Neuronal stem cell (in vitro differentiated cells): ENCODE measurements around the gene C16orf78.
A peak's percentile ranks its signal among the peaks of the same experiment; 100 is the strongest.

Experiments used
- DNase-seq: peaks from one replicate; pipeline ENCODE4 v3.0.0-alpha.2; 2013; ENCODE audit warnings: low spot score
- H2AFZ ChIP-seq: one replicate; pipeline ENCODE4 v1.6.1; 2013; ENCODE audit warnings: mild to moderate bottlenecking, low read length, inconsistent platforms
- H2AK5ac ChIP-seq: 2 replicates; pipeline ENCODE4 v1.6.1; 2013; ENCODE audit warnings: low read depth, mild to moderate bottlenecking, inconsistent platforms, low read length, moderate library complexity, mixed read lengths
- H2BK120ac ChIP-seq: 2 replicates; pipeline ENCODE4 v1.6.1; 2013; ENCODE audit warnings: low read depth, mild to moderate bottlenecking, inconsistent platforms, low read length, moderate library complexity, mixed read lengths
- H2BK12ac ChIP-seq: one replicate; pipeline ENCODE4 v1.6.1; 2013; ENCODE audit warnings: low read length, inconsistent platforms
- H2BK15ac ChIP-seq: 2 replicates; pipeline ENCODE4 v1.6.1; 2013; ENCODE audit warnings: mild to moderate bottlenecking, low read length, inconsistent platforms, mixed read lengths
- H2BK5ac ChIP-seq: one replicate; pipeline ENCODE4 v1.6.1; 2013; ENCODE audit warnings: inconsistent platforms, mild to moderate bottlenecking, low read length, moderate library complexity
- H3K14ac ChIP-seq: one replicate; pipeline ENCODE4 v1.6.1; 2013; ENCODE audit warnings: low read length, inconsistent platforms
- H3K18ac ChIP-seq: 2 replicates; pipeline ENCODE4 v1.6.1; 2013; ENCODE audit warnings: low read length, inconsistent platforms
- H3K23ac ChIP-seq: 2 replicates; pipeline ENCODE4 v1.6.1; 2013; ENCODE audit warnings: low read depth, mild to moderate bottlenecking, mixed read lengths, low read length, inconsistent platforms; ENCODE audit not compliant: poor library complexity
- H3K27ac ChIP-seq: replicated peaks from 3 replicates; pipeline ENCODE4 v1.5.1; 2013; ENCODE audit warnings: low read length, inconsistent platforms
- H3K27me3 ChIP-seq, 3 experiments: 2 replicates each; pipeline ENCODE4 v1.6.1; 2013; ENCODE audit warnings: low read length in 3 of 3, mild to moderate bottlenecking in 2 of 3, inconsistent platforms in 1 of 3, low read depth in 1 of 3, mixed read lengths in 1 of 3, moderate library complexity in 1 of 3; ENCODE audit not compliant: control insufficient read depth in 3 of 3, insufficient read depth in 3 of 3
- H3K36me3 ChIP-seq, 2 donors: replicated peaks in 1 of 2; 2 replicates each; pipeline ENCODE4 v1.6.1; 2013; ENCODE audit warnings: low read length in 2 of 2; ENCODE audit not compliant: control insufficient read depth in 2 of 2, insufficient read depth in 2 of 2
- H3K4ac ChIP-seq: 2 replicates; pipeline ENCODE4 v1.6.1; 2013; ENCODE audit warnings: inconsistent platforms, mild to moderate bottlenecking, low read length, moderate library complexity
- H3K4me1 ChIP-seq, 2 donors: 1 replicate in 1 of 2; 2 replicates in 1 of 2; pipeline ENCODE4 v1.6.1; 2013; ENCODE audit warnings: low read length in 2 of 2, low read depth in 1 of 2; ENCODE audit not compliant: control insufficient read depth in 2 of 2, insufficient read depth in 1 of 2
- H3K4me2 ChIP-seq: one replicate; pipeline ENCODE4 v1.6.1; 2013; ENCODE audit warnings: mild to moderate bottlenecking, low read length, inconsistent platforms; ENCODE audit not compliant: insufficient read depth, poor library complexity, severe bottlenecking
- H3K4me3 ChIP-seq, 2 donors: 2 replicates each; pipeline ENCODE4 v1.5.1; 2013; ENCODE audit warnings: low read length in 2 of 2, mild to moderate bottlenecking in 2 of 2, inconsistent platforms in 1 of 2, moderate library complexity in 1 of 2
- H3K79me1 ChIP-seq: one replicate; pipeline ENCODE4 v1.6.1; 2013; ENCODE audit warnings: low read depth, mild to moderate bottlenecking, inconsistent platforms, low read length, moderate library complexity
- H3K9ac ChIP-seq: one replicate; pipeline ENCODE4 v1.6.1; 2013; ENCODE audit warnings: mild to moderate bottlenecking, low read depth, low read length, inconsistent platforms; ENCODE audit not compliant: poor library complexity
- H3K9me3 ChIP-seq, 2 donors: replicated peaks in 1 of 2; 2 replicates each; pipeline versions ENCODE3 to v1.6.1; 2013; ENCODE audit warnings: low read length in 2 of 2, mild to moderate bottlenecking in 2 of 2, inconsistent platforms in 1 of 2, low read depth in 1 of 2, mixed read lengths in 1 of 2, moderate library complexity in 1 of 2; ENCODE audit not compliant: control insufficient read depth in 2 of 2, insufficient read depth in 1 of 2
- H4K8ac ChIP-seq: one replicate; pipeline ENCODE4 v1.6.1; 2013; ENCODE audit warnings: low read depth, mild to moderate bottlenecking, inconsistent platforms, low read length, moderate library complexity
- H4K91ac ChIP-seq: one replicate; pipeline ENCODE4 v1.6.1; 2013; ENCODE audit warnings: low read length, low read depth, mild to moderate bottlenecking, inconsistent platforms; ENCODE audit not compliant: poor library complexity
- WGBS, 2 donors: extraction: QIAGEN DNeasy Blood & Tissue Kit; methylation state at CpG; one replicate each; pipeline ENCODE4 v1.1.7; 2013; ENCODE audit warnings: missing lambda C conversion rate in 2 of 2, mixed read lengths in 1 of 2; ENCODE audit not compliant: insufficient read length in 2 of 2, insufficient replicate concordance in 1 of 2; ENCODE audit errors: extremely low coverage in 2 of 2; 5-methylcytosine and 5-hydroxymethylcytosine counted together

C16orf78 gene

DNA sequence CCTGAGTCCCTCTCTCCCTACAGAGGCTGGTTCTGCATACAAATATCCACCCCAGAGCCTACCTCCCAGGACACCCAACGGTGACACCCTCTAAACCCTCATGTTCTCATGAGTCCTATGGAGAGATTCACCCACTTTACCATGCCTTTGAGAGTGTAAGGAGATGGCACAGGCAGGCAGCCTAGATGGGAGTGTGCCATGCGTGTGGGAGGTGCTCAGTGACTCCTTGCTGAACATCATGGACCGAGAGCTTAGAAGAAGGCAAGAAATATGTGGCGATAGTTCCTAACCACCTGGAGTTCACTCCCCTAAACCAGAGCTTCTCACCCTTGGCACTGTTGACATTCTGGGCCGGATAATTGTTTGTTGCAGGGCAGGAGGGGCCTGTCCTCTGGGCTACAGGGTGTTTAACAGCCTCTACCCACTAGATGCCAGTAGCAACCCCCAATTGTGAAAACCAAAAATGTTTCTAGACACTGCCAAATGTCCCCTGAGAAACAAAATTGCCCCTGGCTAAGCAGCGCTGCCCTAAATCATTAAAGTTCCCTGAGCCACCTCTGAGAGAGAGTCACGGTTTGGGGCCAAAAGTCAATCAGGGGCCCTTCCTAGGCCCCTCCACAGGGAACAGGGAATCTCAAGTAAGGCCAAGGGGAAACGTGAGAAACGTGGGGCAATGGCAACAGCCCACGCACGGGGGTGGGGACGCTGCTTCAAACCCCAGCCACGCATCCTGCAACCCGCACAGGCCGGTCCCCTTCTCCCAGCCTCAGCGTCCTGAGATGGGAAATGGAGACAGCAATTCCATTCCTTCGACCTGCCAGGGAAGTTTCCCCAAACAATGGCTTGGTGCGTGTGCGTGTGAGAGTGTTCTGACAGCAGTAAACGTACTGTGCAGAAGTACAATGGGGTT lies 66.8 kb downstream of the C16orf78 start:
- Histone ChIP-seq H2BK5ac (no peak overlapping the region), H3K36me3 (no peaks in the 10 kb centered on the region), H4K8ac (no peak overlapping the region), H3K4me2 (no peak overlapping the region), H3K18ac (peak overlapping the region; percentile 53), H3K79me1 (no peaks in the 10 kb centered on the region), H3K27me3 (peaks cover 0 to 45% (median 2%) of the 10 kb centered on the region in 3 experiments), H2AK5ac (peak overlapping the region; percentile 12), H2BK12ac (peak overlapping the region; percentile 33), H4K91ac (no peak overlapping the region), H3K9me3 (peaks cover 0 to 2% of the 10 kb centered on the region in 2 donors), H2AFZ (peak overlapping the region; percentile 5), H2BK15ac (no peak overlapping the region), H3K27ac (no peak overlapping the region), H3K4ac (no peak overlapping the region), H3K4me1 (peaks cover 16 to 37% of the 10 kb centered on the region in 2 donors), H3K9ac (no peak overlapping the region), H2BK120ac (no peak overlapping the region), H3K14ac (no peak overlapping the region), H3K4me3 (no peak overlapping the region), H3K23ac (no peak overlapping the region)
- no CpG with 5 or more reads among the region's 20 CpGs for WGBS, 2 donors
- DNase-seq, result no peak

DNA sequence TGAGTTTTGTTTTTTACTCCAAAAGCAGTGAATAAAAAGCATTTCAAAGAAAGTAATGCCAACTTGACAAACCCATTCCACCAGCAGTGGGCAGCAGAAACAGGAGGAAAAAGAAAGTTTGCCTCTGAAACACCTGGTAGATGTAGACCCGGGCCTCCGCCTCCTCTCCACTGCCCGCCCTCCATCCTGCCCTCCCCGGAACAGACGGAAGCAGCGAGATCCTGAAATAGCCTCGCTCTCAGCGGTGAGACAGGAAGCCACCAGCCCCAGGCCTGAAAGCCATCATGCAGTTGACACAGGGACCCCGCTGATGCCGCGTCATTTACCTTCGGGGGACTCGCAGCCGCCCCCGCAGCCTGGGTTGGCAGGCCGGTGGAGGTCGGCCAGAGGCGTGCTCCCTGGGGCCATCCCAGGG lies 67.8 kb downstream of the C16orf78 start:
- Histone ChIP-seq H3K9ac (no peak overlapping the region), H4K8ac (peak overlapping the region; percentile 57), H3K4me3 (no peak overlapping the region), H3K27ac (no peak overlapping the region), H2AK5ac (no peak overlapping the region), H3K4ac (no peak overlapping the region), H3K27me3 (peaks cover 0 to 43% (median 2%) of the 10 kb centered on the region in 3 experiments), H2BK120ac (no peak overlapping the region), H2BK15ac (peak overlapping the region; percentile 12), H2BK12ac (no peak overlapping the region), H3K4me2 (no peak overlapping the region), H2BK5ac (no peak overlapping the region), H3K18ac (peak overlapping the region; percentile 49), H3K14ac (no peak overlapping the region), H3K9me3 (peaks cover 0 to 2% of the 10 kb centered on the region in 2 donors), H3K79me1 (no peaks in the 10 kb centered on the region), H3K4me1 (peaks cover 16 to 37% of the 10 kb centered on the region in 2 donors), H3K36me3 (no peaks in the 10 kb centered on the region), H3K23ac (no peak overlapping the region), H2AFZ (peak overlapping the region; percentile 74), H4K91ac (no peak overlapping the region)
- DNase-seq, result no peak
- no CpG with 5 or more reads among the region's 18 CpGs for WGBS, 2 donors

DNA sequence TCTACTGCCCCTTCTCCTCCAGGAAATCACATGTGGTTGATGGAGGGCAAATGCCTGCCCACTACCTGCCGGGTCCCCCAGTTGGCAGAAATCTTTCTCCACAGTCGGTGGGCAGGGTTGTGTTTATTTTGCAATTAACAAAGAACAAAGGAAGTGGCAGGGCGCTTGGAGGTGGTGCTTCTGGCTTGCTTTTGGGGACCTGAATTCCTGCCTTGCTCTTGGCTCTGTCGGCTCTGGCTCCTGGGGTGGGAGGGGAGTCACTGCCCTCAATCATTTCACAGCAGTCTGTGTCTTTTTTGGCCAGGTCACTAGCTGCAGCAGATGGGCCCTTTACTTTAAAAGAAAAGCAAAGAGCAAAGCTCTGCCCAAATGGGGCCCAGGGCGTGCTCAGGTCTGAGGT lies 69.2 kb downstream of the C16orf78 start:
- H3K9ac ChIP-seq, result no peak overlapping the region
- no peaks in the 10 kb centered on the region for H3K36me3 ChIP-seq
- no peak overlapping the region for H2AFZ ChIP-seq
- H3K4ac ChIP-seq, result no peak overlapping the region
- no peak overlapping the region for H3K14ac ChIP-seq
- no peak overlapping the region for H2BK120ac ChIP-seq
- no peak overlapping the region for H4K8ac ChIP-seq
- peaks cover 0 to 37% (median 2%) of the 10 kb centered on the region in 3 experiments for H3K27me3 ChIP-seq
- H3K4me3 ChIP-seq, result no peak overlapping the region
- H3K23ac ChIP-seq, result no peak overlapping the region
- H3K27ac ChIP-seq, result no peak overlapping the region
- H3K9me3 ChIP-seq, result peaks cover 0 to 2% of the 10 kb centered on the region in 2 donors
- H2BK5ac ChIP-seq, result no peak overlapping the region
- peak overlapping the region; percentile 31 for H3K18ac ChIP-seq
- H3K4me2 ChIP-seq, result no peak overlapping the region
- H3K4me1 ChIP-seq, result peaks cover 16 to 37% of the 10 kb centered on the region in 2 donors
- DNase-seq, result no peak
- no peaks in the 10 kb centered on the region for H3K79me1 ChIP-seq
- H2BK15ac ChIP-seq, result no peak overlapping the region
- H2AK5ac ChIP-seq, result no peak overlapping the region
- WGBS, 2 donors, result no CpG with 5 or more reads among the region's 5 CpGs
- no peak overlapping the region for H4K91ac ChIP-seq
- no peak overlapping the region for H2BK12ac ChIP-seq

DNA sequence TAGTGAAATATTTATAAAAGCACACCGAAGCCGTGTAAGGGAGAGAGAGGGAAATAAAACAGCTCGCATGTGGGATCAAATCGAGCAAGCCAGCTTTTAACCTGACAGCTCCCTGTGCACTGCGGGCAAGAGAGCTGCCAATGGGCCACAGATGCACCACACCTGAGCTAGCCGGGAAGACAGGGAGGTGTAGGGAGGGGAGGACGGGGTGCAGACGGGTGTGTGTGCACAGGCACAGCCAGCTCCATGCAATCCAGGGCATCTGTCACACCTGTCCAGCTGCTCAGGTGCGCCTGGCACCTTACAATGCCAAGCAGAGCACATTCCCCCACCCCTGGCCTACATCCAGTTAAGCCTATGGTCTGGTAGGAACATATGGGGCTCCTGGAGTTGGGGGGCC lies 70.0 kb downstream of the C16orf78 start:
- H3K4ac ChIP-seq, result no peak overlapping the region
- no peak overlapping the region for H3K9ac ChIP-seq
- H3K9me3 ChIP-seq, result peaks cover 0 to 2% of the 10 kb centered on the region in 2 donors
- H4K91ac ChIP-seq, result no peak overlapping the region
- H3K4me1 ChIP-seq, result peaks cover 16 to 34% of the 10 kb centered on the region in 2 donors
- no peak overlapping the region for H2BK5ac ChIP-seq
- WGBS, 2 donors, result no CpG with 5 or more reads among the region's 9 CpGs
- DNase-seq, result no peak
- H4K8ac ChIP-seq, result no peak overlapping the region
- no peak overlapping the region for H3K14ac ChIP-seq
- no peak overlapping the region for H2AFZ ChIP-seq
- peaks cover 0 to 37% (median 0%) of the 10 kb centered on the region in 3 experiments for H3K27me3 ChIP-seq
- H3K4me3 ChIP-seq, result peak overlapping the region in 1 of 2 donors; percentile 55
- H3K36me3 ChIP-seq, result no peaks in the 10 kb centered on the region
- no peak overlapping the region for H3K4me2 ChIP-seq
- H2BK120ac ChIP-seq, result no peak overlapping the region
- no peak overlapping the region for H3K23ac ChIP-seq
- no peaks in the 10 kb centered on the region for H3K79me1 ChIP-seq
- H3K27ac ChIP-seq, result no peak overlapping the region
- H2BK15ac ChIP-seq, result no peak overlapping the region
- no peak overlapping the region for H2AK5ac ChIP-seq
- no peak overlapping the region for H2BK12ac ChIP-seq
- H3K18ac ChIP-seq, result no peak overlapping the region
